ENCODE results near the gene ZNF428. TPM values are rescaled to one million over a fixed set of nuclear protein-coding genes. Genes with fewer than 3 reads are reported as not detected.

Gene ZNF428
- total and polyA plus RNA-seq, 2 experiments from 2014 or later = 21.1 to 23.9 TPM

- TF ChIP-seq POLR2AphosphoS5 (IDR thresholded peaks at IDR 0.05; ENCODE audit: low read depth) = no peak
- peak; percentile 49; the same call in 1 of the 2 replicates for TF ChIP-seq ETS1 (IDR thresholded peaks at IDR 0.05)
- no peak for TF ChIP-seq ZNF114 (CRISPR knock-in tag; IDR thresholded peaks at IDR 0.05)
- H3K36me3 ChIP-seq (ENCODE audit: insufficient read depth) = no peaks in the 10 kb centered on the region
- peaks cover 4% of the 10 kb centered on the region; the same call in 1 of the 2 replicates for H4K20me1 ChIP-seq (replicated peaks; ENCODE audit: insufficient read depth)
- Mint-ChIP-seq H3K9me3 (peaks cover 6% of the 10 kb centered on the region), H3K27me3 (ENCODE audit: insufficient read depth, low read depth, poor library complexity) (peaks cover 53% of the 10 kb centered on the region), H3K27ac (no peak overlapping the region), H3K4me3 (peak overlapping the region; percentile 64), H3K36me3 (ENCODE audit: low read depth) (peaks cover 21% of the 10 kb centered on the region), H3K4me1 (peaks cover 25% of the 10 kb centered on the region)
- no peak overlapping the region for H3K4me2 ChIP-seq
- no peak overlapping the region for H3K27ac ChIP-seq (ENCODE audit: low read depth)
- peaks cover 52% of the 10 kb centered on the region for H3K27me3 ChIP-seq (ENCODE audit: insufficient read depth)
- no peaks in the 10 kb centered on the region for H3K79me2 ChIP-seq (replicated peaks; ENCODE audit: insufficient read depth)
- no peaks in the 10 kb centered on the region for H3K9me2 ChIP-seq (ENCODE audit: insufficient read depth)
- peak; percentile 23 for DNase-seq (ENCODE audit: low spot score)
- H3K4me3 ChIP-seq = no peak overlapping the region
- peak; percentile 13; the same call in 1 of the 3 replicates for ATAC-seq
- no peak overlapping the region for H2AFZ ChIP-seq
- H3F3A ChIP-seq (replicated peaks; ENCODE audit: low read depth) = no peaks in the 10 kb centered on the region
- H3K4me1 ChIP-seq (ENCODE audit: insufficient read depth) = peaks cover 17% of the 10 kb centered on the region
Observed at GRCh38 chr19:43641333-43641732, 21.9 kb upstream of the ZNF428 start.

DNA sequence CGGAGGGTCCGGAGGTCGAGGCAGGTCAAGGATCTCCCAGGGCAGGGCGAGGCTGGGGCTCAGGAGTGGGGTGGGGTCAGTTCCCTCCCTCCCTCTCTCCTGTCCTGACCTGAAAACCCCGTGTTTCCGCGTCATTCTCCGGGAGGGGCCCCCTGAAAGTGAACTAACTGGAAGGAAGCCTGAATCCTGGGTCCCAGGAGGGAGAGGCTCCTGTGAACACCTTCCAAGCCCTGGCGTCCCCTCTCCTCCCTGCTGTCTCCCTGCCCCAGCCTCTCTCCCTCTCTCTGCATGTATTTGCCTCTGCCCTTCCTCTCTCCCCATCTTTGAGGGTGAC is 21.0 kb upstream of the ZNF428 start:
- Mint-ChIP-seq H3K4me3 (peak overlapping the region; percentile 88), H3K27me3 (ENCODE audit: insufficient read depth, low read depth, poor library complexity) (peaks cover 61% of the 10 kb centered on the region), H3K9me3 (peaks cover 6% of the 10 kb centered on the region), H3K27ac (no peak overlapping the region), H3K4me1 (peaks cover 30% of the 10 kb centered on the region), H3K36me3 (ENCODE audit: low read depth) (peaks cover 16% of the 10 kb centered on the region; the same call in 2 of the 3 replicates)
- no peak for ATAC-seq
- H3K4me3 ChIP-seq = peak overlapping the region; percentile 75
- no peak overlapping the region for H3K27ac ChIP-seq (ENCODE audit: low read depth)
- H3K27me3 ChIP-seq (ENCODE audit: insufficient read depth) = peaks cover 52% of the 10 kb centered on the region
- no peaks in the 10 kb centered on the region for H3K79me2 ChIP-seq (replicated peaks; ENCODE audit: insufficient read depth)
- H3K4me1 ChIP-seq (ENCODE audit: insufficient read depth) = peaks cover 23% of the 10 kb centered on the region
- H3F3A ChIP-seq (replicated peaks; ENCODE audit: low read depth) = 0 out of 2 replicates have a peak, but pooled peaks cover under 1% of the 10 kb centered on the region
- no peaks in the 10 kb centered on the region for H3K36me3 ChIP-seq (ENCODE audit: insufficient read depth)
- H4K20me1 ChIP-seq (replicated peaks; ENCODE audit: insufficient read depth) = peaks cover 4% of the 10 kb centered on the region; the same call in 1 of the 2 replicates
- H3K9me2 ChIP-seq (ENCODE audit: insufficient read depth) = no peaks in the 10 kb centered on the region
- peak overlapping the region; percentile 78 for H2AFZ ChIP-seq
- peak overlapping the region; percentile 80 for H3K4me2 ChIP-seq
- TF ChIP-seq REST (IDR thresholded peaks at IDR 0.05; ENCODE audit: unreplicated experiment) = no peak
- DNase-seq (ENCODE audit: low spot score) = peak; percentile 19
